SK-N-SH (cell line): ENCODE results near the gene RMDN3.

ENCODE experiments used
- CTCF ChIP-seq: fragments of 200-600 bp; sonication (generic); IDR thresholded peaks from 2 replicates; pipeline ENCODE4 v1.6.1; 2017; ENCODE audit warnings: antibody characterized with exemption, mild to moderate bottlenecking, moderate library complexity
- FOSL2 ChIP-seq: IDR thresholded peaks from 2 replicates; pipeline ENCODE4 v1.4.0; 2012; ENCODE audit warnings: low read depth, mild to moderate bottlenecking, moderate library complexity, borderline replicate concordance
- FOXM1 ChIP-seq: IDR thresholded peaks from 2 replicates; pipeline ENCODE4 v1.4.0; 2012; ENCODE audit warnings: low read depth, mild to moderate bottlenecking
- NFIC ChIP-seq: IDR thresholded peaks from 2 replicates; pipeline ENCODE4 v1.4.0; 2012; ENCODE audit warnings: borderline replicate concordance
- POLR2AphosphoS5 ChIP-seq: IDR thresholded peaks from 2 replicates; pipeline ENCODE4 v1.6.1; 2012; ENCODE audit warnings: low read depth, low read length
- SIN3A ChIP-seq: IDR thresholded peaks from 2 replicates; pipeline ENCODE4 v1.6.1; 2012; ENCODE audit warnings: low read depth, mild to moderate bottlenecking, low read length, moderate library complexity, borderline replicate concordance
- SMC3 ChIP-seq: IDR thresholded peaks from 2 replicates; pipeline ENCODE4 v1.6.1; 2012; ENCODE audit warnings: low read depth, low read length, improper control_type of control experiment
- TAF1 ChIP-seq: IDR thresholded peaks from 2 replicates; pipeline ENCODE4 v1.6.1; 2012; ENCODE audit warnings: low read depth, mild to moderate bottlenecking, low read length, moderate library complexity, borderline replicate concordance
- TF ChIP-seq, protein P1 (sequence below): IDR thresholded peaks from 2 replicates; pipeline ENCODE4 v1.4.0; 2012; ENCODE audit warnings: low read depth, borderline replicate concordance

DNA sequence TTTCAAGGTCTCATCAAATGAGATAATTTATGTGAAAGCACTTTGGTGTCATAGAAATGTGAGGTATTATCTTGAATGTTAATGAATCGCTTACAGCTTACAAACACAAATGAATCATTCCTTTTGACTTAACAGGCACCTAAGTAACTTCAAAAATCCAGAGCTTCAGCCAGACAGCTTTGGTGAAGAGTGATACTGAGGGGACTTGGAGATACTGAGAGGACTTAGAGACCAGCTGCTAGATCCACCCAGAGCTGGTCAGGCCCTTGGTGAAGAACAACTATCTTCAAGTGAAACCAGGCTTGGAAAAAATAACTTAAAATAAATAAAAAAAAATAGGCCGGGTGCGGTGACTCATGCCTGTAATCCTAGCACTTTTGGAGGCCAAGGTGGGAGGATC is 35.7 kb upstream of the RMDN3 start:
- TF ChIP-seq SIN3A (no peak), CTCF (no peak), POLR2AphosphoS5 (no peak), FOXM1 (no peak), FOSL2 (no peak), TAF1 (no peak), NFIC (no peak), SMC3 (no peak)
- TF ChIP-seq, protein P1, sequence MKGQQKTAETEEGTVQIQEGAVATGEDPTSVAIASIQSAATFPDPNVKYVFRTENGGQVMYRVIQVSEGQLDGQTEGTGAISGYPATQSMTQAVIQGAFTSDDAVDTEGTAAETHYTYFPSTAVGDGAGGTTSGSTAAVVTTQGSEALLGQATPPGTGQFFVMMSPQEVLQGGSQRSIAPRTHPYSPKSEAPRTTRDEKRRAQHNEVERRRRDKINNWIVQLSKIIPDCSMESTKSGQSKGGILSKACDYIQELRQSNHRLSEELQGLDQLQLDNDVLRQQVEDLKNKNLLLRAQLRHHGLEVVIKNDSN = no peak
